GM18511 (cell line): ENCODE results near the gene ZSWIM2.
"Not testable (repeated sequence)": the region's sequence is repeated elsewhere in the genome, so short reads cannot be mapped to it uniquely, and the experiment has no call there.

ENCODE experiments used
- ATAC-seq: cut with Tn5 transposase; IDR thresholded peaks from one replicate; pipeline ENCODE4 v1.9.1; 2021; ENCODE audit warnings: mild to moderate bottlenecking, moderate library complexity; ENCODE audit not compliant: unreplicated experiment

Gene ZSWIM2

DNA sequence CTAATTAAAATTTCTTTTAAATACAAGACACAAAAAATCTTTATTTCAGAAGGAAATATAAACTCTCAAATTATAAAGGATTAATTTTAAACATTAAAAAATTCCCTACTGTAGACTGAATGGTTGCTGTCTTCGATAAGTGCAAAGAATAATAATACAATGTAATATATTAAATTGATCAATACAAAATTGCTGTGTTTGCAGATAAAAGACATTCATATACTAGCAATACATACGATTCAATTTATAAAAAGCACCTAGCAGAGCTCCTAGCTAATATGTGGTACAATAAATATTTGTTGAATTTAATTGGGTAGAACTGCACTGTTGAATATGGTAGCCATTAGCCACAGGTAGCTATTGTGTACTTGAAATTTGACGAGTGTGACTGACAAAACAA is 6.6 kb downstream of the ZSWIM2 start:
- ATAC-seq, result no peak

DNA sequence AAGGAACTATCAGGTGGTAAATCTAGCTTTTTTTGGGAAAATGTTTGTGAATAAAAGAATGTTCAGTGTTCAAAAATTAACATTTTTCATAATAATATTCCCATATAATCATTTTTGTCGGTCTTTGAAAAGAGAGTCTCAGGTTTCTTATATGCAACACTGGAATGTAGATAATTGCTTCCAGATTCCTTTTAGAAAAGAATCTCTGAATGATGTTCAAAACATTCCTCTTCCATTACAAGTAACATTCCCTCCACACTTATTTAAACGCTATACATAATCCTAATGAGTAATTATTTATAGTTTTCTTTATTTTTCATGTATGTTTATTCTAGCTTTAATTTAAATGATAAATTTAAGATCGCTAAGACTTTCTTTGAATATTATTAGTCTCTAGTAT is 7.0 kb downstream of the ZSWIM2 start:
- no peak for ATAC-seq

DNA sequence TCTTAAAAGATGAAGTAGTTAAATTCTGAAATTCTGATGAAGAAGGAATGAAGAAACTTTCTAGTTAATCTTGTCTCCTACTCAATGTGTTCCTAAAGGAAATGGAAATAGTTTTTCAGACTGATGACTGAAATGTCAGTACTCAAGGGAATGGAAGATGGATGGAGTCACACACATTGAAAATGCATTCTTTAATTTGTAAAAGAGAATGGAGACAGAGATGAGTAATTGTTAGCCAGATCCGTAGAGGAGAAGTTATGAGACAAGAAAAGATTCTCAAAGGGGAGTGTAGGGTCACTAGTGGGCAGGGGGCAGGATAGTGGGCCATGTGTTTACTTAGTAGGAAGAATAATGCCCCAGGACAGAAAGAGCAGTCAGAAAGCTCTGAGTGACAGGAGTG is 13.3 kb downstream of the ZSWIM2 start:
- ATAC-seq, result no peak

DNA sequence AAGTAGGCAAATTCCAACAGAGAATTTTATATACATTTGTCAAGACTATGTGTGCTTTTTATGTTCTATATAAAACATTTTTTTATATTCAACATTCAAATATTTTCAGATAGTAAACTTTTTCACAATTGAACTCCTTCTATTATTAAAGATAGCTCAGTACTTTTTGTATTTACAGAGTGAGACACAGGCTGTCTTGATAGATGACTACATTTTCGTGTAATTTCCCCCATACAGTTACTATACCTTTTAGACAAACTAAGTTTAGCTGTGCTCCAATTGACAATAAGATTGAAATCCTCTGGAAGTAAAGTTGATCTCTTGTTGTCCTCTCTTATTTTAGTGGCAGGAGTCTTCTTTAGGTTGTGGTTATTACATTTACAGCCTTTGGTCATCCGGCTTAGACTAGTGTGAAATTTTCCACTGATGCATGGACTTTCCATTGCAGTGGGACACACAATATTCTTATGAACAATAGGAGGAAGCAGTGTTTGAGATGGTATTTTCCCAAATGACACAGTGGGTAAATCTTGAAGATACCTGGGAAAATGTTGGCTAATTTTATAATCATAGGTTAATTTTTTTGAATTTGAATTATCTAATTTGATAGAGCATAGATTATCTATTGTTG is 21.0 kb downstream of the ZSWIM2 start:
- ATAC-seq, result no peak

DNA sequence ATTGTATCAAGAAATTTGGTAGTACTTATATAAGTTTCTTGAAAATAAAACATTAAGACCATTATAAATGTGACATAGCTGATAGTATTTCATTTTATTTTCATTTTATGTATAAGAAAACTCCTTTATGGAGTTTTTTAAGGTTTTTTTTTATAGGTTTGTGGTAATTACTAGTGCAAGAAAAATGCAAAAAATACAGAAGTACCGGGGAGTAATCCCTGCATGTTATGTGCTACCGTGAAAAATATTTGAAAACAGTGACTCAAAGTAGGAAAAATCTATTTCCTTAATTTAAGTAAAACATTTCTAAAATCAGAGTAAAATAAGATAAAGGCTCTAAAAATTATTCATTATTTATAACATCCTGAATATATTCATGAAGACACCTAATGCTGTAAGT is 21.6 kb downstream of the ZSWIM2 start:
- ATAC-seq, result no peak

DNA sequence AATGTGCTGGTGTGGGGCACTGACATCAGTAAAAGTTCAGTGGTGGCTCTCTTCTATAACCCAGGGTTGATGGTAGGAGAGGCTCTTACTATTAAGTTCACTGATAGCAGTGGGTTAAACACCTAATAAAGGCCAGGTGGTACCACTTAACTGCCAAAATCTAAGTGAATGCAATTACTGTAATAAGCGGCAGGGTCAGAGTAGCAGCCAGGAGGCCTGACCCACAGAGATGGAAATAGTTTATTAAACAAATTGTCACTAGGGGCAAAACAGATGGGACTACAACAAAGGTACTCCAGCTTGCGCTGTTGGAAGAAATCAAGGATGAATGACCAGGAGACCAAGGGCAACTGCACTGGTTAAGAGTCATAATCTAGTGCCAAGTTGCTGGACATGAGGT is 26.6 kb downstream of the ZSWIM2 start:
- ATAC-seq, result no peak

DNA sequence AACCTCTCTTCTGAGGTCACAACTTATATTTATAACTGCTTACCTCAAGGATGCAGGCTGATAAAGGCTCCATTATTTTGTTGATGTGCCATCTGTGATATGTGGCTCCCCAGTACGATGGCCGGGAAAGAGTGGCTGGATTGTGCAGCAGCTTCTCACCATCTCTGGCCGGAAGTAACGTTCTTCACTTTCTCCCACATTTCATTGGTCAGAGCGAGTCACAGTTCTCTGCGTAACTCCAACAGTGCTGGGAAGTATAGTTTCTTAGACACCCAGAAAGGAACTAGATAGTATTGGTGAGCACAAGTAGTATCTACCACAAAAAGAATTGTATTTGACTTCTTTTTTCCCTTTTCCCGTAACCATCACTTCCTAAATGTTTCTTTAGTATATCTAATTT is 28.7 kb downstream of the ZSWIM2 start:
- ATAC-seq, result no peak

DNA sequence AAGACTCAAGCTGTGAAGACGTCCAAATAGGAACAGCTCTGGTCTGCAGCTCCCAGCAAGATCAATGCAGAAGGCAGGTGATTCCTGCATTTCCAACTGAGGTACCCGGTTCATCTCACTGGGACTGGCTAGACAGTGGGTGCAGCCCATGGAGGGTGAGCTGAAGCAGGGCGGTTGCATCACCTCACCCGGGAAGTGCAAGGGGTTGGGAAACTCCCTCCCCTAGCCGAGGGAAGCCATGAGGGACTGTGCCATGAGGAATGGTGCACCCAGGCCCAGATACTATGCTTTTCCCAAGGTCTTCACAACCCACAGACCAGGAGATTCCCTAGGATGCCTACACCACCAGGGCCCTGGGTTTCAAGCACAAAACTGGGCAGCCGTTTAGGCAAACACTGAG is 37.2 kb downstream of the ZSWIM2 start:
- ATAC-seq, result not testable (repeated sequence)

DNA sequence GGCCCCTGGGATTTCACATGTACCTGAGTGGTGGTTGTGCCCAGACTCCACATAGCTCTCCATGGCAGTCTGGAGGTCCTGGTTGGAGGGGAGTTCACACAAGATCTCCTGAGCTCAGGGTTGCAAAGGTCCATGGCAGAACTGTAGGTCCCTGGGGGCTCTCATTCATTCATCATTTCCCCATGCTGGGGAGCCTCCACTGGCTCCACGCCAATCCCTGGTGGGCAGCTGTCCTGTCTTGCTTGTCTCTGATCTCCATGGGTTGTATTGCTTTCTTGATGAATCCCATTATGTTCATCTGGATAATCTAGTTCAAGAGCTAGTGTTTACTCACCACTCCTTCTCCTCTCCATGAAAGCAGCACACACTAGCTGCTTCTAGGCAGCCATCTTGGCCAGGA is 42.4 kb downstream of the ZSWIM2 start:
- ATAC-seq, result no peak

DNA sequence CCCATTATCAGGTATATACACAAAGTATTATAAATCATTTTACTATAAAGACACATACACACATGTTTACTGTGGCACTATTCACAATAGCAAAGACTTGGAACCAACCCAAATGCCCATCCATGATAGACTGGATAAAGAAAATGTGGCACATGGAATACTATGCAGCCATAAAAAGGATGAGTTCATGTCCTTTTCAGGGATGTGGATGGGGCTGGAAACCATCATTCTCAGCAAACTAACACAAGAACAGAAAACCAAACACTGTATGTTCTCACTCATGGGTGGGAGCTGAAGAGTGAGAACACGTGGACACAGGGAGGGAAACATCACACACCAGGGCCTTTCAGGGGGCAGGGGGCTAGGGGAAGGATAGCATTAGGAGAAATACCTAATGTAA is 50.4 kb downstream of the ZSWIM2 start:
- ATAC-seq, result not testable (repeated sequence)

DNA sequence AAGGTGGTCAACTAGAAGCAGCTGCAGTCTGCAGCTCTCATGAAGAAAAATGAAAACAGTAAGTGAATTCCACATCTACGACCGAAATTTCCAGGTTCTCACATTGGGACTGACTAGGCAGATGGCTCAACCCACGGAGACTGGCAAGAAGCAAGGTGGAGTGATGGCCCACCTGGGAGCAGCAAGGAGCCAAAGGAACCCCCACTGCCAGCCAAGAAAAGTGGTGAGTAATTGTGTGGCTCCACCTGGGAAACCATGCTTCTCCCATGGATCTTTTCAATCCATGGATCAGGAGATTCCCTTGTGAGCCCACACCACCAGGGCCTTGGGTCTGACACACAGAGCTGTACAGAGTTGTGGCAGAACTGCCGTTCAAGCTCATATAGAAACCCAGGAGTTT is 64.0 kb downstream of the ZSWIM2 start:
- no peak for ATAC-seq

DNA sequence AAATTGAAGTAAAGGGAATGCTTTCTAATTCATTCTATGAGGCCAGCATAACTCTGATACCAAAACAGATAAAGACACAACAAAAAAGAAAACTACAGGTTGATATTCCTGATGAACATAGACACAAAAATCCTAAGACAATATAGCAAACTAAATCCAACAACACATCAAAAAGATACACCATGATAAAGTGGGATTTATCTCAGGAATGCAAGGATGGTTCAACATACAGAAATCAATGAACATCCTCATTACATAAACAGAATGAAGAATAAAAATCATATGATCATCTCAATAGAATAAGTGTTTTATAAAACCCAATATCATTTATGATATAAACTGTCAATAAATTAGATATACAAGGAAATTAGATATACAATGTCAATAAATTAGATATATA is 65.7 kb downstream of the ZSWIM2 start:
- no peak for ATAC-seq

DNA sequence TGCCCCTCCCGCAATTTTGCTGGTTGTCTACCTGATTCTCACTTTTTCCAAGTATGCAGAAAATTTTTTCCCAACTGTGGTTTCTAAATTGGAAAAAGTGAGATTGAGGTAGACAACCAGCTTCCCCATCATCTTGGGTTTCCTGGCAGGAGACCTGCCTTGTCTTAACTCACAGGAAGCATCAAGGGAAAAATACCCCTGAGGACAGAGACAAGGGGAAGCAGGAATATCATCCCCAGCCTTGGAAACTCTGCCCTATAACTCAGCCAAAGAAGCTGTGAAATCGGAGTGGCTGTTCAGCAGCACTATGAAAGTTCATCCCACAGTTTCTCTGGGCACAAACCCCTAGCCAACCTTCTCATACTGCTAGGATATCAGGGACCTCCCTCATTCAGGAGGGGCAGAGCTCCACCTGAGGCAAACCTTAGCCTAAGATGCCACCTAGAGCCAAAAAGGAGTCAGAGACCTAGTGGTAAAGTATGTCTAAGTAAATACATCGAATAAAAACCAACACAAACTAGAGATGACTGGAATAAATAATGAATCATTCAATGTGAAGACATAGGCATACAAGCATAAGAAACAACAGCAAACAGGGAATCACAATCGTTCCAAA is 68.2 kb downstream of the ZSWIM2 start:
- ATAC-seq, result no peak
